ENCODE results near the gene ZNF555.
A peak's percentile ranks its signal among the peaks of the same experiment; 100 is the strongest.
"Not testable (repeated sequence)": the region's sequence is repeated elsewhere in the genome, so short reads cannot be mapped to it uniquely, and the experiment has no call there.

Gene ZNF555

DNA sequence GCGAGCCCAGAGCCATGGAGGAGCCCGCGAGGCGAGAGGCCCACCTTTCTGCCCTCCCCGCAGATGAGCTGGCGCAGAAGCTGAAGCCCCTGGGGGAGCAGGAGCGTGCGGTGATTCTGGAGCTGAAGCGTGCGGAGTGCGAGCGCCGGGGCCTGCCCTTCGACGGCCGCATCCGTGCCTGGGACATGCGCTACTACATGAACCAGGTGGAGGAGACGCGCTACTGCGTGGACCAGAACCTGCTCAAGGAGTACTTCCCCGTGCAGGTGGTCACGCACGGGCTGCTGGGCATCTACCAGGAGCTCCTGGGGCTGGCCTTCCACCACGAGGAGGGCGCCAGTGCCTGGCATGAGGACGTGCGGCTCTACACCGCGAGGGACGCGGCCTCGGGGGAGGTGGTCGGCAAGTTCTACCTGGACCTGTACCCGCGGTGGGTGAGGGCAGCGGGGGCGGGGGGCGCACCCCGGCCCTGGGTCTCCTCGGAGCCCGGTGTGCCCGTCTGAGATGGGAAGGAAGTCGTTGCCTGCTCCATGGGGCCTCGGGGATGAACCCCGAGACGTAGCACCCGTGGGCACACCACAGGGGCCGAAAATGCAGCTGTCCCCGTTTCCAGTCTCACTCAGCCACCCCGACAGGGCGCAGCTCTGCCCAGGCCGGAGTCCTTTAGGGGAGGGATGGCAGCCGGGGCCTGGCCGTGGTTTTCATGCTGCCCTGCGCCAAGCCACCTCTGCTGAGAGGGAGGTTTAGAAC is 33.7 kb upstream of the ZNF555 start:
- no peak for DNase-seq (ENCODE audit: low read depth in 2 of 2)

DNA sequence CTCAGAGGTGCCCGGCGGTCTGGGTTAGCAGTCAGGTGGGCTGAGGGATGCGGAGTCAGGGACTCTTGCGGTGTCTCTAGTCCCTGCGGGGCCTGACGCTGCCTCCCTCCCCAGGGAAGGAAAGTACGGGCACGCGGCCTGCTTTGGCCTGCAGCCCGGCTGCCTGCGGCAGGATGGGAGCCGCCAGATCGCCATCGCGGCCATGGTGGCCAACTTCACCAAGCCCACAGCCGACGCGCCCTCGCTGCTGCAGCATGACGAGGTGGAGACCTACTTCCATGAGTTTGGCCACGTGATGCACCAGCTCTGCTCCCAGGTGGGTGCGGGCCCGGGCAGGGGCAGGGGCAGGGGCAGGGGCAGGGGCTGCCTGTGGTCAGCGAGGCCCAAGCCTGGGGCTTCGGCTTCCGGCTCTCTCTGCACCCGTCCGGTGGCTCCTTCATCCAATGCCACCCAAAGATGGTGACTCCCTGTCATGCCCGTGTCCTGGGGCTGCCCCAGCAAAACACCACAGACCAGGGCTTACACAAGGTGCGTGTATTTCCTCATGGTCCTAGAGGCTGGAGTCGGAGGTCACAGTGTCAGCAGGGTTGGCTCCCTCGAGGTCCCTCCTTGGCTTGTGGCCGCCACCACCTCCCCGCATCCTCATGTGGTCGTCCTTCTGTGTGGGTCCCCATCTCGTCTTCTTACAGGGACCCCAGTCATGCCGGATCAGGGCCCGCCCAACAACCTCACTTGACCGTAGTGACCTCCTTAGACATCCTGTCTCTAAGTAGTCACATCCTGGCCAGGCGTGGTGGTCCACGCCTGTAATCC is 32.9 kb upstream of the ZNF555 start:
- no peak for DNase-seq (ENCODE audit: low read depth in 2 of 2)

DNA sequence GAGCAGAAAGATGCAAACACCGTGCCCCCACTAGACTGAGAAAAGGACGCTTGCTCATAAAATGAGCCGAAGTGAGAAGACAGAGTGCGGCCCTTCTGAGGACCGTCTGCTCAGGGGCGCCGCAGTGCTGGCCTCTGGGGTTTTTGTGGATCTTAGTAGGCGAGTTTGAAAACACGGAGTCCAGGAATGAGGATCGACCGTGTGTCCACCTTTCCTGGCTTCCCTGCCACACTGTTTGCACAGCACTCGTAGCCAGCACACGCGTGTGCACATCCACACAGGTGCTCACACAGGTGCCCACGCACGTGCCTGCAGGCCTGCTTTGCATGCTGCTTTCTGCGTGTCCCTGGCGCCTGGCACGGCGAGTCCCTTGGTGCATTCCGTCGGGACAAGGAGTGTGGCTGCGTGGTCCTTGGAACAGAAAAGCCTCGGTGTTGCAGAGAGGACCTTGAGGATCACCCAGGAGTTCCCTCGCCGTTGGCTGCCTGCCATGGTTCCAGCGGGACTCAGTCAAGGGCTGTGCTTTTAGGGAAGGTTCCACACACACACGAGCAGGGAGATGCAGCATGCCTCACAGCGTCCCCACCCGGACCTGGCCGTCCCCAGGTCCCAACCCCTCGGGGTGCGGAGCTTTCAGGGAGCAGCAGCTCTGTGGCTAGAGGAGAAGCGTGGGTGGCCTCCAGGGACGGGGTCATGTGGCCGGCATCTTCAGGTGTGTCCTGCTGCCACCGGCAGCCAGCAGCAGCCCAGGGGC is 31.7 kb upstream of the ZNF555 start:
- no peak for DNase-seq (ENCODE audit: low read depth in 2 of 2)

DNA sequence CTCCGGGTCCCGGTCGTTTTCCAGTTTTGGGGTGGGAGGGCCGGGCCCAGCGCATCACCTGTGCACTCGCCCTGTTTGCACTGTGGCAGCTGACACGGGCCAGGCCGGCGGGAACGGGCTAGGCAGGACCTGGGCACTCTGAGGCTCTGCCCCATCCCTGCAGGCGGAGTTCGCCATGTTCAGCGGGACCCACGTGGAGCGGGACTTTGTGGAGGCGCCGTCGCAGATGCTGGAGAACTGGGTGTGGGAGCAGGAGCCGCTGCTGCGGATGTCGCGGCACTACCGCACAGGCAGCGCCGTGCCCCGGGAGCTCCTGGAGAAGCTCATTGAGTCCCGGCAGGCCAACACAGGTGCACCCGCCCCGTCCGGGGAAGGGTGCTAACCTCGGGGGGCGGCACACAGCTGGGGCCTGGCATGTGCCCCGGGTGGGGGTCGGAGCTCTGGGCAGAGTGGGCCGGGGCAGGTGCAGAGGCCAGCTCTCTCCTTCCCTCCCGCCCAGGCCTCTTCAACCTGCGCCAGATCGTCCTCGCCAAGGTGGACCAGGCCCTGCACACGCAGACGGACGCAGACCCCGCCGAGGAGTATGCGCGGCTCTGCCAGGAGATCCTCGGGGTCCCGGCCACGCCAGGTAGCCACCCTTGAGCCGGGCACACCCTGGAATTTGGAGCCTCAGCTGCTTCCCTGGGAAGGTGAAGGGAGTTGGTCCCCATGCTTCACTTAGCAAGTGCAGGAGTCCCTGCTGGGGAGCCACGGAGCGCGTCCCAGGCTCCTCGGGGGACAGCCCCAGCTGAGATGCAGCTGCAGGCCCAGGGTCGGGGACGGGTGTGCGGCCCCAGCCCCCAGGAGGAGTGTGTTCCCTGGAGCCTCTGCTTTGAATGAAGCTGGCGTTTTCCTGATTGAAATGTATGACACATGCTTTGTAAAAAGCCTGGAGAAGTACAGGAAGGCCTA is 30.9 kb upstream of the ZNF555 start:
- no peak for DNase-seq (ENCODE audit: low read depth in 2 of 2)

DNA sequence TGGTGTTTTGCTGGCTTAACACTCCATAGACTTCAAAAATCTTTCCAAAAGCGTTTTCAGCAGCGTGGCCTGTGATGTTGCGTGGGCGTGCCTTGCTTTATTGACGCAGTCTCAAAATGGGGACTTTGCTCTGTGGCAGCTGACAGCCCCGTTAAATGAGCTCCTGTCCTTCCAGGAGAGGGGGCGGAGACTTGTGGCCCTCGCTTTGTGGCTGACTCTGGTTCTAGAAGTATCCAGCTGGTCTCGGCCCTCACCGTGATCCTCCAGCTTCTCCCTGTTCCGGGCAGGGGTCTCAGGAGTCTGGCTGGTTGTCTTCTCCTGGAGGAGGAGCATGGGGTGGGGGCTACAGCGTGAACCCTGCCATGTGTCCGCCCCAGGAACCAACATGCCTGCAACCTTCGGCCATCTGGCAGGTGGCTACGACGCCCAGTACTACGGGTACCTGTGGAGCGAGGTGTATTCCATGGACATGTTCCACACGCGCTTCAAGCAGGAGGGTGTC is 30.0 kb upstream of the ZNF555 start:
- no peak for DNase-seq (ENCODE audit: low read depth in 2 of 2)

DNA sequence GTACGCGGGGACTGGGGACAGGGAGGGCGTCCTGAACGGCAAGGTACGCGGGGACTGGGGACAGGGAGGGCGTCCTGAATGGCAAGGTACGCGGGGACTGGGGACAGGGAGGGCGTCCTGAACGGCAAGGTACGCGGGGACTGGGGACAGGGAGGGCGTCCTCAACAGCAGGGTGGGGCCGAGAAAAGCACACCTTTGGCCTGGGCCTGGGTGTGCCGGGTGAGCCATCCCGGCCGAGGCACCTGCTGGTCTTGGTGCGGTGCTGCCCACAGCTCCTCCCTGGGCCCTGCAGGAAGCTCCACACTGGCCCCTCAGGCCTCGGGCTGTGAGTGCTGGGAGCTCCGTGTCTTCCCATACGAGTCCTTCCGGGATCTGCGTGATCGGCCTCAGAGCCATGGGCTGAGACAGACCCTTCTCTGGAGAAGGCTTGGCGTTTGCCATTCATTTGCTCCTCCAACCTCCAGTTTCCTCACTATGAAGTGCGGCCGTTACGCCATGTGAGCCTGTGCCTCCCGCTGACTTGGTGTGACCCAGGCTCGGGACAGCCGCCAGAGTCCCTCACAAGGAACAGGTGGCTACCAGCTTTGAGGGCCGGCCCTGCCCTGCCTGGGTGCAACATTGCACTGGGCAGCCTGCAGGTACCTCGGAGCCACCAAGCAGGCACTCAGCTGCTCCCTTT is 29.4 kb upstream of the ZNF555 start:
- no peak for DNase-seq (ENCODE audit: low read depth in 2 of 2)

DNA sequence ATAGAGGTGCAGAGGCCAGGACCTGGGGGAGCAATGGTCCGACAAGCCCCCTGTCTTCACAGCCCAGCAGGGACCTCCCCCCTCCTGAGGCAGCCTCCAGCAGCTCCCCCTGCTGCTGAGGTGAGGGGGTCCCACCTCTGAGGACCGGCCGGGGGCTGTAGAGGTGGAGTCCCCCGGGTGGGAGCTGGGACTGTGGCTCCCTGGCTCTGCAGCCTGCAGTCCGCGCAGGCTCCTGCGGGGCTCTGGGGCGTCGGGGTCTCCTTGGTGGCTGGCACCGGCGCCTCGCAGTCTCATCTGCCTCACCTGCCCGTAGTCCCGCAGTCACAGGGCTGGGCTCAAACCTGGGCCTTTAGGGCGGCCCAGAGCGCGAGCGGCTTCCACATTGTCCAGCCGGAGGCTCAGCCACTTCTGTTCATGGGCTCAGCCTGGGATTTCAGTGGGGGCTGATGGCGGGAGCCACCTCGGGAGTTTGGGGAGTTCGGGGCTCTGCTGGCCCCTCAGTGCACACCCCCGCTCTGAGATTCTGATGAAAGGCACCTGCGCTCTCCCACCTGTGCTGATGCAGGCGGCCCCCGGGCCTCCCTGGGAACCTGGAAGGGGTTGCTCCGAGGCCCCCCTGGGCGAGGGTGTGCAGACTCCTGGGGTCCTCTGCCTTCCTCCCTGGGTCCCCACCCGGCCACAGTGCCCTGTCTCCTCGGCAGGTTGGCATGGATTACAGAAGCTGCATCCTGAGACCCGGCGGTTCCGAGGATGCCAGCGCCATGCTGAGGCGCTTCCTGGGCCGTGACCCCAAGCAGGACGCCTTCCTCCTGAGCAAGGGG is 28.7 kb upstream of the ZNF555 start:
- DNase-seq (ENCODE audit: low read depth in 2 of 2), result no peak

DNA sequence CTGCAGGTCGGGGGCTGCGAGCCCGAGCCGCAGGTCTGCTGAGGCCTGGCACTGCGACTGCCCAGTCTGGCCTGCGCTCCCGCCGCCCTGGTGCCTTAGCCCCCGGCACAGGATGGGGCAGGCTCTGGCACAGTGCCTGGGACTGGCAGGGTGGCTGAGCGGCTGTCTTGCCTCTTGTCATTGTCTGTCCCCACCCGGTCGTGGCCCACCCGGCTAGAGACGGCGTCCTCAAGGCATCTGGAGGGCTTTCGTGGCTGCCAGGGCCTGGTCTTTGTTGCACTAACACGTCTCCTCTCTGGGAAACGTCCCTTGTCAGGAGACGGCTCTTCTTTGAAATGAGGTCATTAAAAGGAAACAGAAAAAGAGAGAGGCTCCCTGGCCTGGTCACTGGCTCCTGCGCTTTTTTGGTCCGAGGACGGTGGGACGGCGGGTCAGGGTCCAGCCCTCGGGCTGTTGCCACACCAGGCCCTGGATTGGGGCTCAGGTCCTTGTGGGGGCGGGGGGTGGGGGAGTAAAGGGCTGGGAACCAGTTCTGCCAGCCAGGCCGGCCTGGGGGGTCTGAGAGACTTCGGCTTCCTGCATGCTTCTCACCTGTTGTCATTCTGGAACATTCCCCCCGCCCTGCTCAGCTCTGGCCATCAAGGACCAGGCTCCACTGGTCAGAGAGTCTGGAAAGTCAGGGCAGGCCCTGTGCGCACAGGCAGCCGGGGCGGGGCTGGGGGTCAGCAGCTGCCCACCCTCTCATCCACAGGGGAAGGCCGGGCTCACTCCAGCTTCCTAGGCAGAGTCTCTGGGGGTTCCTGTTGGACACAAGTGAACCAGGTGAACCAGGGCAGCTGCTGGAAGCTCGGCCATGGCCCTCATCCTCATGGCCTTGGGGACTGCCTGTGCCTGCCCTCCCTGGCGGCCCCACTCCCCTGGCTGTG is 27.8 kb upstream of the ZNF555 start:
- DNase-seq (ENCODE audit: low read depth in 2 of 2), result no peak

DNA sequence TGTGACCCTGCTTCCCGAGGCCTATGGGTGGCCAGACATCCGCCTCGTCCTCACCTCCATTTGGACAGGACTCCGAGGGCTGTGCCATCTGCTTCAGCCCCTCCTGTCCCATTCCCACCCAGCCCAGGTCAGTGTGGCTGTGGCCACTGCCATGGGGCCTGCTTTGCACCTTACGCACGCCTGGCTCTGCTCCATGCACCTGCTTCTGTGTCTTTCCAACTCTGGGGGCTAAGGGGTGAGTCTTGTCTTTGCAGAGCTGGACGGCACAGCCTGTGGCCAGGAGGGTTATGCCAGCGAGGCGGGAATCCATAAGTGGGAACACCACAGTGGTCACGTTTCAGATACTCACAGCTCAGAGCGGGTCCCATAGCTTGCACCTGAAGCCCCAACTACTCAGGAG is 26.8 kb upstream of the ZNF555 start:
- DNase-seq (ENCODE audit: low read depth in 2 of 2), result no peak

DNA sequence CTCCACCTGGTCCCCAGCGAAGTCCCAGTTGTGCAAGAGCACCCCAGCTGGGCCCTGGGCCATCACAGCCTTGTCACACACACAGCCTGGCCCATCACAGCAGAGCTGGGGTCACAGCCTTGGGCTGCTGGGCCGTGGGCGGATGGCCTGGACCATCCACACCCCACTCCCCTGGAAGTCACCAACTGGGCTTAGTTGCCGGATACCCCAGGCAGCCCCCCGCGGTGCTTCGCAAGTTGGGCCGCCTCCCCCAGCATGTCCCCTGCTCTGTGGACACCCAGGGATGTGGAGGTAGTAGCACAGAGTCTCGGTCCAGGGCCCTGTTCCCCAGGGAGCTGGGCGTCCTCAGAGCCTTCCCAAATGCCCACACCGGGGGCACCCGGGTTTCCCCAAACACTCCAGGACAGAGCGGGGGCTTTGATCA is 26.1 kb upstream of the ZNF555 start:
- no peak for DNase-seq (ENCODE audit: low read depth in 2 of 2)

DNA sequence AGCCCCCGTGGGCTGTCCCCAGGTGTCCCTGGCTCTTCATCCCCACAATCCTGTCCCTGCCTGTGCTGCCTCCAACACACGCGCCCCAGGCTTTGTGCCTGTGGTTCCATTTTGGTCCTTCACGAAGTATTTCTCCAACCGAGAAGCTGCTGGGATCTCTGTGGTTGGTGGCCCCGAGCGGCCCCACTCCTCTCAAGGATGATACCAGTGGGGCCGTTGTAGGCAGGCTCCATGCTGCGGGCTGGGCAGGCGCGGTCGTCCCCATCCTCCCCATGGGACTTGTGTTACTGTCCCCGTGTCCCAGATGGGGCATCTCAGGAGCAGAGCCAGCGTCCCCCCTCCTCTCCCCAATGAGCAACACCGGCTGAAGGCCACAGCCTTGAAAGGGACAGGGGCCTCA is 25.4 kb upstream of the ZNF555 start:
- DNase-seq (ENCODE audit: low read depth in 2 of 2), result no peak

DNA sequence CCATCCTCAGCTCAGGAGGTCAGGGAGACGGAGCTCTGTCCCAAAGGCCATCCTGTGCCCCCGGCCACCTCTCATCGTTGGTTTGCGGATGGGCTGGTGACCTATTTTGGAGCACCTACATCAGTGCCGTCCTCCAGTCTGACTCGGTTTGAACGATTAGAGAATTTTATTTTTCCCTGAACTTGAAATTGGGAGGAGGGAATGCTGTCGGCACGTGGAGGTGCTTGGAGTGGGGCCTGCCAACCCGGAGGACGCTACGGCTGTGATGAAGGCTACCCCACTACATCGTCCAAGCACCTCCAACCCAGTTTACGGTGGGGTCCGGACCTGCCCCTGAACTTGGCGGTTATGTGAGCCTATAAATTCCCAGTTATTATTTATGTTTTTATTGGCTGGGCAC is 24.6 kb upstream of the ZNF555 start:
- DNase-seq (ENCODE audit: low read depth in 2 of 2), result no peak

DNA sequence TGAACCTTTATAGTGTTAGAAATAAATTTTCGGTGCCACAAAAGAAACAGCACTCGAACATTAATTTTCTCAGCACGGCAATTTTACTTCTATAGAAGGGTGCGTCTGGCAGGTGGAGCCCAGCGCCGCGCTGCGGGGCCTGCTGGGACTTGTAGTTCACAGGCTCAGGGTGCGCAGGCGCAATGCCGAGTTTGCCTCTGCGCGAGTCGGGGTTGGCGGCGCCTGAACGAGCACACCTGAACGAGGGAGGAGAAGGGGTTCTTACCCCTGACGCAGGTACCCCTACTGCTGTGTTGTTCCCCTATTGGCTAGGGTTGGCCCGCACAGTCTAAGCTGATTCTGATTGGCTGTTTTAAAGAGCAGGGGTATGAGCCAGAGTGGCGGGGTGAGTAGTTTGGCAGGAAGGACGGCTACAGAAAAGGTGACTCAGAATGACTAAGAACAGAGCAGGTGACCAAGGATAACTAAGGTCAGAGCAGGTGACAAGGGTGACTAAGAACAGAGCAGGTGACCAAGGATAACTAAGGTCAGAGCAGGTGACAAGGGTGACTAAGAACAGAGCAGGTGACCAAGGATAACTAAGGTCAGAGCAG is 23.9 kb upstream of the ZNF555 start:
- DNase-seq (ENCODE audit: low read depth in 2 of 2), result not testable (repeated sequence)

DNA sequence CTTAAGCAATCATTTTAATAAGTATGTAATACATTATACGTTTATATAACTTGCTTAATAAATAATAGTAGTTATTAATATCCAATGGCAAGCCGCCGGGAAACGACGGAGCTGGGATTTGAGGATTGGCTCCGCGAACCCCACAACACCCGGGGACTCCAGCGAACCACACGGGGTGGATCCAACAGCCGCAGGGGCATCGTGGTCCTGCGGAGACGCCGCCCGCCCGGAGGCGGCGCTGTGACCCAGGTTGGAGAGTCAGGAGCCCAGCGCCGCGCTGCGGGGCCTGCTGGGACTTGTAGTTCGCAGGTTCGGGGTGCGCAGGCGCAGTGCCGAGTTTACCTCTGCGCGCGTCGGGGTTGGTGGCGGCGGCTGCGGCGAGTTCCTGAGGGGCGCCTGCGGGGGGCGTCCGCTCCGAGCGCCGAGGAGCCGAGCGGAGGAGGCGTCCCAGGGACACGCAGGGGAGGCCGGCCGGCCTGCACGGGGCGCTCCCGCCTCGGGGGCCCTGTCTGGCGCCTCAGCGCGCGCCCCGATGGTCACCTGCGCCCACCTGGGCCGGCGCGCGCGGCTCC is 21.6 kb upstream of the ZNF555 start, which contains the start of gene ZNF554:
ZNF554 (plus strand) TSS at position 329 of the 572 bp plus-strand sequence; CDS start at position 533, 204 bp downstream.
- peak; percentile 94 to 97 for DNase-seq (ENCODE audit: low read depth in 2 of 2)

DNA sequence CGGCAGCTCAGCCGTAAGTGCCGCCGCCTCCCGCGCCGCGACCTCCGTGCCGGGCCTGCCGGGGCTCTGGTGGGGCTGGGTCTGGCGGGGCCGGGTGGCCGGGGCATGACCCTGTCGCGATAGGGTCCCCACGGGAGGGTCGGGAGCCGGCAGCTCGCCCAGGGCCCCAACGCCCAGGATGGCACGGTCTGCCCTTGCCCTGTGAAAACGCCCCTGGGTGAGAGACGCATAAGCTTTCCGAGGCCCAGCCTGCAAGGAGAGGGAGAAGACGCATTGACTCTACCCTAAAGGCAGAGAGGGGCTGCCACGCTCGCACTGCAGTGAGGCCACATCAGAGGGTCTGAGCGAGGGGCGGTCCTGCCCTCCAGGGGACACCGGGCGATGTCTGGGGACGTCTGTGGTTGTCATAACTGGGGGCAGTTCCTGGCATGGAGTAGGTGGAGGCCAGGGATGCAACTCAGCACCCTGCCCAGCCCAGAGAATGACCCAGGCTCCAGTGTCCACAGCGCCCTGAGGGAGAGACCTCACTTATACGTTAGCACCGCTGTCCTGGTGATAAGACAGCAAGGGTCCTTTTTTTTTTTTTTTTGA is 21.1 kb upstream of the ZNF555 start:
- no peak for DNase-seq (ENCODE audit: low read depth in 2 of 2)

DNA sequence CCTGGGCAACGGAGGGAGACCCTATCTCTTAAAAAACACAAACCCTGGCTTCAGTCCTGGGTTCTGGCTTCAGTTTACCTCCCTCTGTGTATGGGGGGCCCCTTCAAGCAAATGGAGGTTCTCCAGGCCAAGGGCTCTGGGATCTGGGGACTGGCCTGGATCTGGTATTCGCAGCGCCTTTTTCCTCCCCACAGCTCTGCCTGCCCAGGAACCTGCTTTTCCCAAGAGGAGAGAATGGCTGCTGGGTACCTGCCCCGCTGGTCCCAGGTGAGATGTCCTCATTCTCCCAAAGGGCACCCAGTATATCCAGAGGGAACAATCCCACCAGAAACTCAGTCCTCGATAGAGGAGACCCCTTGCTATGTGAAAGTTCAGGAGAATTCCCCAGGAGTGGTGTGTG is 18.4 kb upstream of the ZNF555 start:
- no peak for DNase-seq (ENCODE audit: low read depth in 2 of 2)

DNA sequence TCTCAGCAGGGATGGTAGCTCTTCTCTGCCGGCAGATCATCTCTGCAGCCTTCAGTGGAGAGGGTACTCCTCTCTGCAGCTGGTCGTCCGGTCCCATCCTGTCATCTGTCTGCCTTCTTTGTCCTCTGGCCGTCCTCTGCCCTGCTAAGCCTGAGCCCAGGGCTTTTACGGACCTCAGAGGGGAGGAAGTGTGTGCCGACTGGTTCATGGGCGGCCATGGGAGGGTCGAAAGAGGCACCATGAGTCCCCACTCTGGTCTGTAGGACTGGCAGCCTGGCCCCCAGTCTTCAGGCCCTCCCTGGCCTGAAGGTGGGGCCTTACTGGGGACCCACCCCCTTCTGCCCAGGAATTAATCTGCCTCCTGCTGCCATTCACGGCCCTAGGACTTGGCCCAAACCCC is 17.6 kb upstream of the ZNF555 start:
- DNase-seq (ENCODE audit: low read depth in 2 of 2), result no peak

All from stimulated activated CD8-positive, alpha-beta memory T cell treated with anti-CD3 and anti-CD28 coated beads, Interleukin-7, amount 100 ng/mL, for 4 hours (primary cell).